ENCODE data around the gene SPESP1. TPM values are rescaled to one million over a fixed set of nuclear protein-coding genes. Genes with fewer than 3 reads are reported as not detected.

Gene SPESP1
- total and polyA plus RNA-seq, 2 donors (not counting 3 experiments of a cell fraction or from before 2014, with no cell fraction given), result 1.5 to 2.0 TPM

GRCh38 chr15:68900027-68900426 is 30.3 kb upstream of the SPESP1 start:
- FAIRE-seq, result peak; percentile 26
- no peaks in the 10 kb centered on the region for H3K9me3 ChIP-seq (replicated peaks; ENCODE audit: control insufficient read depth, insufficient read depth, low read length)
- peaks cover 7 to 16% of the 10 kb centered on the region in 2 experiments for H3K27me3 ChIP-seq (ENCODE audit: control insufficient read depth in 2 of 2, insufficient read depth in 2 of 2, low read length in 2 of 2)

More at GRCh38 chr15:68900027-68900426, 30.3 kb upstream of the SPESP1 start:
- TF ChIP-seq FOS (IDR thresholded peaks at IDR 0.05; ENCODE audit: borderline replicate concordance, insufficient read depth, low read length) (no peak), POLR2A (IDR thresholded peaks at IDR 0.05; ENCODE audit: low read depth, low read length) (no peak), CTCF (IDR thresholded peaks at IDR 0.05; ENCODE audit: extremely low read depth in 1 of 2, insufficient read depth in 1 of 2, low read depth in 1 of 2, low read length in 2 of 2) (no peak), EZH2 (IDR thresholded peaks at IDR 0.05; ENCODE audit: borderline replicate concordance, low read depth, low read length, severe bottlenecking) (no peak), JUN (IDR thresholded peaks at IDR 0.05; ENCODE audit: borderline replicate concordance, insufficient read depth, insufficient read length, low read depth) (no peak), MYC (IDR thresholded peaks at IDR 0.05; ENCODE audit: low read depth, low read length) (no peak), GATA2 (IDR thresholded peaks at IDR 0.05; ENCODE audit: insufficient read depth, insufficient read length, low read depth, low read length) (no peak)
- intact Hi-C loops (cut with micrococcal nuclease), result no loop called here
- H3K9me1 ChIP-seq (replicated peaks; ENCODE audit: control insufficient read depth, extremely low read depth, insufficient read depth, low read length), result no peaks in the 10 kb centered on the region
- H2AFZ ChIP-seq (ENCODE audit: low read depth, low read length), result no peak overlapping the region
- dilution Hi-C loops (cut with MboI; ENCODE audit: extremely low pct_ligation_motif_present, low sequenced_read_pairs), result no loop called here
- no peaks in the 10 kb centered on the region for H4K20me1 ChIP-seq (replicated peaks; ENCODE audit: control insufficient read depth, extremely low read depth, insufficient read depth, low read length)
- H3K36me3 ChIP-seq (ENCODE audit: control insufficient read depth in 2 of 2, extremely low read depth in 1 of 2, insufficient read depth in 2 of 2, low read length in 2 of 2), result no peaks in the 10 kb centered on the region
- no TSS peak for BruUV-seq (replicated peaks)
- CTCF ChIA-PET, result interaction anchor here (3.0 kb wide), 1 partner anchor 24 kb away, joined by 8 read pairs; no protein-coding TSS in a partner anchor
- H3K4me3 ChIP-seq (replicated peaks in 1 of 3; ENCODE audit: insufficient read depth in 1 of 3, low read depth in 1 of 3, low read length in 3 of 3), result no peak overlapping the region
- no peak overlapping the region for H3K9ac ChIP-seq (replicated peaks; ENCODE audit: extremely low read depth, insufficient read depth, low read length)
- POLR2A ChIA-PET, result no interaction called here
- H3K4me1 ChIP-seq (ENCODE audit: control insufficient read depth, extremely low read depth, insufficient read depth, low read length), result no peaks in the 10 kb centered on the region
- no peak overlapping the region for H3K4me2 ChIP-seq (ENCODE audit: insufficient read depth, low read length)
- H3K79me2 ChIP-seq (ENCODE audit: control insufficient read depth, insufficient read depth, low read length), result no peaks in the 10 kb centered on the region
- no peak overlapping the region for H3K27ac ChIP-seq (ENCODE audit: insufficient read depth, low read depth, low read length)
- DNase-seq (ENCODE audit: low read depth, low spot score), result no peak
